IPS-15b (cell line): ENCODE results near the gene SVEP1.
A peak's percentile ranks its signal among the peaks of the same experiment; 100 is the strongest.
"Not testable (repeated sequence)": the region's sequence is repeated elsewhere in the genome, so short reads cannot be mapped to it uniquely, and the experiment has no call there.

Experiments
- H3K27me3 ChIP-seq: one replicate; pipeline ENCODE4 v1.6.1; 2013; ENCODE audit warnings: low read length; ENCODE audit not compliant: control insufficient read depth, insufficient read depth
- H3K36me3 ChIP-seq: one replicate; pipeline ENCODE4 v1.6.1; 2013; ENCODE audit warnings: low read length; ENCODE audit not compliant: control insufficient read depth, insufficient read depth
- H3K4me1 ChIP-seq: one replicate; pipeline ENCODE4 v1.6.1; 2013; ENCODE audit warnings: mild to moderate bottlenecking, low read length; ENCODE audit not compliant: control insufficient read depth, insufficient read depth
- H3K4me3 ChIP-seq: one replicate; pipeline ENCODE4 v1.5.1; 2013; ENCODE audit warnings: low read depth, low read length
- H3K9ac ChIP-seq: one replicate; pipeline ENCODE4 v1.6.1; 2013; ENCODE audit warnings: low read depth, mild to moderate bottlenecking, low read length
- H3K9me3 ChIP-seq: one replicate; pipeline ENCODE4 v1.6.1; 2013; ENCODE audit warnings: mild to moderate bottlenecking, low read length; ENCODE audit not compliant: control insufficient read depth, insufficient read depth

Gene SVEP1

DNA sequence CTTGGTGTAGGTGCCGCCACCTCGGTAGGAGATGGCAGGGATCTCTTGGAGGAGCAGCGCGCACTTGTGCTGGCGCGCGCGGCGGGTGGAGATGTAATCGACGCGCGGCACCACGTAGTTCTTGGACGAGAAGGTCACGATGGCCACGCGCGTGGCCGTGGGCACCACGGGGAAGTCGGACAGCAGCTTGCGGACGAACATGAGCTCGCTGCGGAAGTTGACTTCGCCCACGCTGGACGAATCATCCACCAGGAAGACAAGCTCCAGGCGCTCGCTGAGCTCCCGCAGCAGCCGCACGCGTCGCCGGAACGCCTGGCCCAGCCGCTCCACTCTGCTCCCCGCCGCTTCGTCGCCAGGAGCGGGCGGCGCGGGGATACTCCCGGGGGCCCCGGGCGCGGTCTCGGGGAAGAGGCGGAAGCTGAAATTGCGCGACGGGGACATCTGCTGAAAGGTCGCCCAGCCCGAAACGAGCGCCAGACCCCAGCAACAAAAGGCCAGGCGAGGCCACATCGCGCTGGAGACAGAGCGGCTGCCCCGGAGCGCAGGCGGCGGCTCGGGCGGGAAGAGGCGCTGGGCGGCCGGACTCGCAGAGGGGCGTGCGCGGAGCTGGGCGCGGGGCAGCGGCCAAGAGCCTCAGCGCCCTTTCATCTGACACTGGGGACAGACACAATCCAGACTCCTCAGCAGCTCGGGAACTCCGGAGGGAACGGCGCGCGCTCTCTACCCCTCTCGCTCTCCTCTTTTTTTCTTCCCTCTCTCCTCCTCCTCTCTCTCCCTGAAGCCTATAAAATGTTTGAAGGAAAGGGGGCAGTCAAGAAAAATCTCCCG lies at the start of gene SVEP1:
Gene SVEP1 (minus strand): TSS at position 708 of the 828 bp plus-strand sequence. CDS start 198 bp downstream, at position 510.
- peaks cover 9% of the 10 kb centered on the region for H3K4me1 ChIP-seq
- peaks cover 52% of the 10 kb centered on the region for H3K27me3 ChIP-seq
- H3K4me3 ChIP-seq: peak within 1 kb of the TSS; percentile 80
- H3K9ac ChIP-seq: peak within 1 kb of the TSS; percentile 18
- H3K9me3 ChIP-seq: no peaks in the 10 kb centered on the region
- H3K36me3 ChIP-seq: no peaks in the 10 kb centered on the region

- no peaks in the 10 kb centered on the region for H3K27me3 ChIP-seq
- peaks cover 7% of the 10 kb centered on the region for H3K4me1 ChIP-seq
- no peak overlapping the region for H3K9ac ChIP-seq
- no peak overlapping the region for H3K4me3 ChIP-seq
- no peaks in the 10 kb centered on the region for H3K9me3 ChIP-seq
- no peaks in the 10 kb centered on the region for H3K36me3 ChIP-seq
These were observed 46.7 kb upstream of the SVEP1 start for GRCh38 chr9:110626101-110626829.

DNA sequence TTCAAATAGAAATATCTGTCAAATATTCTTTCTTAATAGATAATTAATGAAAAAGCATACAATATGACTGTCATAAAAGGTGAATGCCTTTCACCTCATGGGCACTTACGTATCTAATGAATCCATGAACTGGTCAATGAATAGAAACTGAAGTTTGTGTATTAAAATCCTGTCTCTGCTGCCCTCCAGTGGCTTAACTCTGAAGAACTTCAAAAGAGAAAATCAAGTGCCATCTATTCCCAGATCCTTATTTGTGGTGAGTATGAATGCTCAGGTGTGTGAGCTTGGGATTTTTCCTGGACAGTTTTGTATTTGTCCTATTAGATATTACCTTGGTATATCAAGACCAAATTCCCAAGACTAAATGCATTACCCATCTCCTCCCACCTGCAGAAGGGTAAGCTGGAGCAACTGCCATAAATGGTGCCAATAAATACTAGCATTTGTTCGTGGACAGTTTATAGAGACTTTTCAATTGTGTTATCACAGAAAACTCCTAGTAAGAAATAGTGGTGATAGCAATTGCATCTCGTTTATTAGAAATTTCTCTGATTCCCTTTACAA lies 44.0 kb upstream of the SVEP1 start:
- H3K4me3 ChIP-seq: no peak overlapping the region
- peaks cover 7% of the 10 kb centered on the region for H3K4me1 ChIP-seq
- no peaks in the 10 kb centered on the region for H3K9me3 ChIP-seq

GRCh38 chr9:110622368-110622767 lies 42.8 kb upstream of the SVEP1 start:
- Histone ChIP-seq H3K9ac (no peak overlapping the region), H3K27me3 (no peaks in the 10 kb centered on the region), H3K4me3 (no peak overlapping the region), H3K4me1 (peaks cover 7% of the 10 kb centered on the region), H3K36me3 (no peaks in the 10 kb centered on the region), H3K9me3 (no peaks in the 10 kb centered on the region)

More for the DNA sequence above, 44.0 kb upstream of the SVEP1 start:
- Histone ChIP-seq H3K36me3 (no peaks in the 10 kb centered on the region), H3K27me3 (no peaks in the 10 kb centered on the region), H3K9ac (no peak overlapping the region)

GRCh38 chr9:110620726-110621125 lies 41.2 kb upstream of the SVEP1 start:
- no peaks in the 10 kb centered on the region for H3K4me1 ChIP-seq
- H3K9ac ChIP-seq: no peak overlapping the region
- no peaks in the 10 kb centered on the region for H3K9me3 ChIP-seq
- no peaks in the 10 kb centered on the region for H3K27me3 ChIP-seq
- H3K36me3 ChIP-seq: no peaks in the 10 kb centered on the region
- H3K4me3 ChIP-seq: no peak overlapping the region

GRCh38 chr9:110619831-110620230 lies 40.3 kb upstream of the SVEP1 start:
- Histone ChIP-seq H3K27me3 (no peaks in the 10 kb centered on the region), H3K9ac (no peak overlapping the region), H3K36me3 (no peaks in the 10 kb centered on the region), H3K4me3 (no peak overlapping the region), H3K4me1 (no peaks in the 10 kb centered on the region), H3K9me3 (no peaks in the 10 kb centered on the region)

GRCh38 chr9:110615498-110615897 lies 36.0 kb upstream of the SVEP1 start:
- H3K4me1 ChIP-seq: no peaks in the 10 kb centered on the region
- no peak overlapping the region for H3K9ac ChIP-seq
- H3K27me3 ChIP-seq: no peaks in the 10 kb centered on the region
- no peaks in the 10 kb centered on the region for H3K9me3 ChIP-seq
- H3K4me3 ChIP-seq: no peak overlapping the region
- no peaks in the 10 kb centered on the region for H3K36me3 ChIP-seq

- not testable (repeated sequence) for H3K9ac ChIP-seq, H3K27me3 ChIP-seq, H3K36me3 ChIP-seq, H3K4me1 ChIP-seq, H3K4me3 ChIP-seq, H3K9me3 ChIP-seq
These were observed 35.0 kb upstream of the SVEP1 start for GRCh38 chr9:110614576-110614975.

- no peaks in the 10 kb centered on the region for H3K9me3 ChIP-seq
- H3K4me1 ChIP-seq: peaks cover 2% of the 10 kb centered on the region
- no peaks in the 10 kb centered on the region for H3K27me3 ChIP-seq
- no peak overlapping the region for H3K4me3 ChIP-seq
- H3K36me3 ChIP-seq: no peaks in the 10 kb centered on the region
- no peak overlapping the region for H3K9ac ChIP-seq
These were observed 26.7 kb upstream of the SVEP1 start for GRCh38 chr9:110606179-110606790.

DNA sequence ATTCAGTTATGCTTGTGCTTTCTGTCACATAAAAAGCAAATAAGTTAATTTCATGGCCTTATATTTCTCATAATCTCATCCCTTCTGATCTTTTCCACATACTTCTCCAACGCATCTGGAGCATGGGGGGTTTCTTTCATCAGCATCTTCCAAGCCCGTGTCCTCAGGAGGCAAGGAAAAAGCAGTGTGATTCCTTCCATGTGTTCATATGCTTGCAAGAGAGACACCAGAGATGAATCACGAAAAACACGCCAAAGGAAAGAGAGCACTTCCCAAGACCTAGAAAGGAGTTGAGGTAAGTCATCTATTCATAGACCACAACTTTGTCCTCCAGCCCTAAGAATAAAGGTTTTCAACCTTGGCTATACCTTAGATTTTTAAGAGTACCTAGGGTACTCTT lies 26.0 kb upstream of the SVEP1 start:
- H3K36me3 ChIP-seq: no peaks in the 10 kb centered on the region

DNA sequence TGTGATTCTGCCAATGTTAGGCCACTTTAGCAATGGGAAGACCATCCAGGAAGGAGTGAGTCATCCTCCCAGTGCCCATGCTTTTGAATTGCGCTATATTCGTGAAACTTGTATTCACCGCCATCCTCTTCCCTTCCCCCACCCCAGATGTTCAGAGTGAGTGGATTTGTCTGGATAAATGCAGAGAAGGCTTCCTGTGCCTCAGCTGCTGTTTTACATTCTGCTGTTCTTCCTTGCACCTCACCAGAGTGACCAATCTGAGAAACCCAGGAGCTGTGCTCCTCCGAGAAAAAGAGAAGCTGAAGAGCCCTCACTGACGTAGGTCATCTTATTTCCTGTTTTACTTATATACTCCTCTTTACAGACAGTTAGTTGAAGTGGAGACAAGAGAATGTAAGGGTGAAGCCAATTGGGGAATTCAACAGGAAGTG lies 24.6 kb upstream of the SVEP1 start:
- no peak overlapping the region for H3K9ac ChIP-seq
- H3K36me3 ChIP-seq: no peaks in the 10 kb centered on the region
- H3K4me3 ChIP-seq: no peak overlapping the region
- no peaks in the 10 kb centered on the region for H3K27me3 ChIP-seq
- H3K4me1 ChIP-seq: peaks cover 6% of the 10 kb centered on the region
- no peaks in the 10 kb centered on the region for H3K9me3 ChIP-seq

More for the DNA sequence above, 26.0 kb upstream of the SVEP1 start:
- Histone ChIP-seq H3K9ac (no peak overlapping the region), H3K4me3 (no peak overlapping the region), H3K9me3 (no peaks in the 10 kb centered on the region), H3K4me1 (peaks cover 6% of the 10 kb centered on the region), H3K27me3 (no peaks in the 10 kb centered on the region)
